Aorta (tissue), 5 donors: Measurements from ENCODE around the gene ZDHHC16. TPM values are rescaled to one million over a fixed set of nuclear protein-coding genes. Genes with fewer than 3 reads are reported as not detected.

Experiments
- ATAC-seq: fragments of 200-7000 bp; cut with Tn5 transposase; one replicate; pipeline ENCODE4 v1.9.1; 2022; ENCODE audit warnings: moderate library complexity; ENCODE audit not compliant: low FRiP score
- DNase-seq, 2 donors: peaks; one replicate each; pipeline ENCODE4 v3.0.0-alpha.2; 2020
- H3K27ac ChIP-seq, 2 donors: one replicate each; pipeline ENCODE4 v1.5.1; 2013; ENCODE audit warnings: low read length in 2 of 2, mild to moderate bottlenecking in 2 of 2, moderate library complexity in 2 of 2, control low read depth in 1 of 2, inconsistent platforms in 1 of 2, low read depth in 1 of 2
- H3K27me3 ChIP-seq, 2 donors: one replicate each; pipeline ENCODE4 v1.6.1; 2013; ENCODE audit warnings: control low read depth in 1 of 2, low read length in 1 of 2, mild to moderate bottlenecking in 1 of 2, moderate library complexity in 1 of 2; ENCODE audit not compliant: insufficient read depth in 2 of 2, control insufficient read depth in 1 of 2
- H3K36me3 ChIP-seq, 2 donors: one replicate each; pipeline ENCODE4 v1.6.1; 2013; ENCODE audit warnings: control low read depth in 1 of 2, low read length in 1 of 2, mild to moderate bottlenecking in 1 of 2; ENCODE audit not compliant: insufficient read depth in 2 of 2, control insufficient read depth in 1 of 2
- H3K4me1 ChIP-seq, 2 donors: one replicate each; pipeline ENCODE4 v1.6.1; 2013; ENCODE audit warnings: low read length in 2 of 2, control low read depth in 1 of 2, mild to moderate bottlenecking in 1 of 2, moderate library complexity in 1 of 2; ENCODE audit not compliant: insufficient read depth in 2 of 2, control insufficient read depth in 1 of 2
- H3K4me3 ChIP-seq, 2 donors: one replicate each; pipeline ENCODE4 v1.5.1; 2013; ENCODE audit warnings: low read length in 2 of 2, control low read depth in 1 of 2, mild to moderate bottlenecking in 1 of 2
- H3K9me3 ChIP-seq: one replicate; pipeline ENCODE4 v1.6.1; 2013; ENCODE audit warnings: mild to moderate bottlenecking, low read length; ENCODE audit not compliant: control insufficient read depth
- WGBS, 2 donors: extraction: QIAGEN DNeasy Blood & Tissue Kit; methylation state at CpG; one replicate each; pipeline ENCODE4 v1.1.7; 2013; 5-methylcytosine and 5-hydroxymethylcytosine counted together
- intact Hi-C, 2 donors: fragments of 100-400 bp; cut with DNase I; formaldehyde crosslinking; loops; one replicate each; pipeline versions ENCODE4 v1.14.2 to v1.15.0; 2022
- polyA plus RNA-seq, 2 donors: library from polyadenylated mRNA; stranded (reverse); fragments of 200-250 nt; gene quantifications; one replicate each; pipeline ENCODE4 v1.2.3, GENCODE V29; 2013
- total RNA-seq, 2 donors: library from RNA; stranded (reverse); fragmentation: NEBNext Ultra II Directional; extraction: Animal tissue kit (Norgen Biotek cat#: 25700); gene quantifications; one replicate each; pipeline ENCODE4 v1.2.1, GENCODE V29; 2021
- donor health status: healthy with polysubstance abuse.
- donor health status: Bipolar disorder and iron deficiency.
- donor health status: DM: no; HTN: no; CAD: no.
- donor health status: DM: no; HTN: no; CAD: no.
- donor health status: DM: yes; HTN: yes; CAD: no.

Gene ZDHHC16
- total and polyA plus RNA-seq, 4 donors: 17.8 to 35.6 (median 28.7) TPM

DNA sequence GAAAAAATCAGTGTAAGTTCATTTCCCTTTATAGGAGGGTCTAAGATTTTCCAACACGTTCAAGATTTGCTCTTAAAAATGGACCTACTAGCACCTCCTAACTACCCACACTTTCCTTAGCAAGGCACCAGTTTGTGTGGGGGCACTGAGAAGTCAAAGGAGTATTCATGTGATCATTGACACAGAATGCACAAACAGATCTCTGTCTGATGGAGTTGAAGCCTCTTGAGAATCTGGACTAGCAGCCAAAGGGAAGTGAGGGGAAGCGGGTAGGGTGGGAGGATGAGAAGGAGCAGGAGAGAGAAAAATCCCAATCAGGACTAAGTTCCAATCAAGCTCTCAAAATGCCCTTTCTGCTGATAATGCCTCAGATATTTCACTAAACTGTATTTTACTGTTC, 48.2 kb downstream of the ZDHHC16 start:
- 34 to 39% methylated on average over 2 of the region's 2 CpGs for WGBS, 2 donors
- Histone ChIP-seq H3K27me3 (no peaks in the 10 kb centered on the region), H3K36me3 (no peaks in the 10 kb centered on the region), H3K4me3 (no peak overlapping the region), H3K4me1 (peaks cover 0 to 7% of the 10 kb centered on the region in 2 donors), H3K27ac (peak overlapping the region in 1 of 2 donors; percentile 22), H3K9me3 (no peaks in the 10 kb centered on the region)
- DNase-seq (no peak), ATAC-seq (no peak)
- intact Hi-C loops: loop anchor here in 1 of 2 donors (10.0 kb wide), 1 partner anchor 49 kb away; the partner anchor contains the start of genes EXOSC1 and ZDHHC16

DNA sequence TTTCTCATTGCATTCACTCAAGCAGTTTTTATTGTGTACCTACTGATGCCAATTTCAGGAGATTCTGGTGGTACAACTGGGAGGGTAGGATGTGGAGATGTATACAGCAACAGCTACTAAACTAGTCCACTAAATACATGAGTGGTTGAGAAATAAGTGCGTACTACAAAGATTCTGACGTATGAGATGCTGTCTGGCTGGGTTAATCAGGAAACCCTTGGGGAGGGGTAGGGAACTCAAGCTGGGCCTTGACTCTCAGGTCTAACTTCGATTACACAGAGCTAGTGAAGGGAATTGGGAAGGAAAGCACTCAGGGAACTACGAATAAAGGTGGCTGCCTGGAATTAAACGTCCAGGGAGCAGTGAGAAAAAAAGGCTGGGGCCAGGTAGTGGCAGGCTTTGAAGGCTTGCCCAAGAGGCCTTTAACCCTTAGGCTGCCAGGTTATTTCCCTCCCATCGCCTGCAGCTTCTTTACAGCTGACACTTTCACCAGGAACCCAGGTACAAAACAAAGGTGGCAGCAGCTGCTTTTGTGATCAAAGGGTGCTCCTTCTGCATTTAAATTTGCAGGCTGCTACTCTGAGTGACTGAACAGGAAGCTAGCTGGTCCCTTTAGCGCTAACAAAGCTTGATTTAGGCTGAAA, 49.0 kb downstream of the ZDHHC16 start:
- intact Hi-C loops: loop anchor here in 1 of 2 donors (5.0 to 10.0 kb wide), 2 partner anchors 50 to 158 kb away; partner anchors contain the start of genes EXOSC1 and ZDHHC16
- Histone ChIP-seq H3K36me3 (no peaks in the 10 kb centered on the region), H3K4me1 (peaks cover 0 to 7% of the 10 kb centered on the region in 2 donors), H3K27me3 (no peaks in the 10 kb centered on the region), H3K27ac (peak overlapping the region; percentile 12 to 26), H3K9me3 (no peaks in the 10 kb centered on the region), H3K4me3 (no peak overlapping the region)
- WGBS, 2 donors: 30 to 33% methylated on average over 7 of the region's 7 CpGs
- no peak for DNase-seq
- no peak for ATAC-seq

DNA sequence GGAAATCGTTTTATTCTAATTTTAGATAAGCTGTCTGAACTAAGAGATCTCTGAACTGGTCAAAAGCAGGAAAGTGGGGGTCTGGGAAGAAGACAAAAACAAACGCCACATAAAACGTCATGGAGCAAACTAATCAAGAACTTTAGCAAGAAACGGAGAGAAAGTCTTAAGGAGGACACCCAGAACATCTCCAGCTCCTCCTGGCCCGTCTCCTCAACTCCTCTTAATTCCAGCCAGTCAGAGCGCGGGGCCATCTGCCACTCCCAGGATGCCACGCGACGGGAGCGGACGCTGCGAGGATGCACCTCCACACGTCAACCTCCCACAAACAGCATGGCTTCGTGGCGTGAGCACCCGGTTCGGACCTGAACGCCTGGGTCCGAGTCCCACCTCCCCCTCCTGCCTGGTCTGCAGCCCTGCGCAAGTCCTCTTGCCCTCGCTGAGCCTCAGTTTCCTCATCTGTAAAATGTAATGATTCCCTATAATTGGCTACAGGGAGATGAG, 51.6 kb downstream of the ZDHHC16 start:
- intact Hi-C loops: loop anchor here (2.0 to 10.0 kb wide), 4 partner anchors 43 to 160 kb away; partner anchors contain the start of genes EXOSC1 (in 1 of the 2) and ZDHHC16 (in 1 of the 2)
- H3K9me3 ChIP-seq: no peaks in the 10 kb centered on the region
- H3K4me3 ChIP-seq: peak overlapping the region; percentile 63 to 73
- ATAC-seq (peak; percentile 50), DNase-seq (peak; percentile 86 to 92)
- 0 to 1% methylated on average over 22 of the region's 22 CpGs for WGBS, 2 donors
- H3K27ac ChIP-seq: peak overlapping the region; percentile 36 to 85
- peaks cover 0 to 7% of the 10 kb centered on the region in 2 donors for H3K4me1 ChIP-seq
- no peaks in the 10 kb centered on the region for H3K27me3 ChIP-seq
- no peaks in the 10 kb centered on the region for H3K36me3 ChIP-seq

DNA sequence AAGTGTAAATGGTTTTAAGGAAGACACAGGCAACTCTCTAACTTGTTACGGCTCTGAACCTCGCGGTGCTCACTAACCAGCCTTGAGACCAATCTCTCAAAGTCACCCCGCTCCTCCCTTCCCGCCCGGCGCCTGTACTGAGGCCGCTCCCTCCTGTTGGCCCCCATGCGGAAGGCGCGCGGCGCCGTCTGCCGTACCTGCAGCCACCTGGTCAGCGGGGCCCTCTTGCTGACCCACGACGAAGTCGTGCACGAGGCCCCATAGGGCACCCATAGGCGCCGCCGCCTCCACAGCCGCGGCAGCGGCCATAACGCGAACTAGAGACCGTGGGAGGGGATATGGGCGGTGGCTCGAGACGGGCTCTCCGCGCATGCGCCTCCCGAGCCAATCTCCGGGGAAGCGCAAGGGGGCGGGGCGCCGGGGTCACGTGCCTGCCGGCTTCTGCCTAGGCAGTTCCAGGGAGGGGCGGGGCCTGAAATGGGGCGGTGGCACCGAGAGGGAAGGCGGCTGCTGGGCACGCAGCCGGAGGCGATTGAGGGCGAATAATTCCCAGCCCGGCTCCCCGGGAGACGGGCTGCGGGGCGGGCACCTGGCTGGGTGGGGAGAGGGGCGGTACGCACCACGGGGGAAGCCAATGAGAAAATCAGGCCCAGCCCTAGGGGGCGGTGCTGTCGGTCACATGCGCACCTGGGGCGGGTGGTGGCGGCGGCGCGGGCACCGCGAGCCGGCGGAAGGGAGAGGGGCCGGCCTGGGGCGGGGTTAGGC, 52.3 kb downstream of the ZDHHC16 start, which contains the start of gene MMS19:
Gene MMS19 (minus strand): TSS at position 347 of the 765 bp plus-strand sequence. CDS start 38 bp downstream, at position 309.
- 1% methylated on average over 61 to 73 of the region's 73 CpGs for WGBS, 2 donors
- Histone ChIP-seq H3K36me3 (no peaks in the 10 kb centered on the region), H3K9me3 (no peaks in the 10 kb centered on the region), H3K4me1 (peaks cover under 1 to 7% of the 10 kb centered on the region in 2 donors), H3K4me3 (peak within 1 kb of the TSS; percentile 65 to 73), H3K27me3 (no peaks in the 10 kb centered on the region), H3K27ac (peak within 1 kb of the TSS; percentile 36 to 85)
- peak; percentile 100 for DNase-seq
- peak; percentile 98 for ATAC-seq
- intact Hi-C loops: loop anchor here (2.0 to 10.0 kb wide), 4 partner anchors 43 to 161 kb away; partner anchors contain the start of genes EXOSC1 (in 1 of the 2) and ZDHHC16 (in 1 of the 2)

DNA sequence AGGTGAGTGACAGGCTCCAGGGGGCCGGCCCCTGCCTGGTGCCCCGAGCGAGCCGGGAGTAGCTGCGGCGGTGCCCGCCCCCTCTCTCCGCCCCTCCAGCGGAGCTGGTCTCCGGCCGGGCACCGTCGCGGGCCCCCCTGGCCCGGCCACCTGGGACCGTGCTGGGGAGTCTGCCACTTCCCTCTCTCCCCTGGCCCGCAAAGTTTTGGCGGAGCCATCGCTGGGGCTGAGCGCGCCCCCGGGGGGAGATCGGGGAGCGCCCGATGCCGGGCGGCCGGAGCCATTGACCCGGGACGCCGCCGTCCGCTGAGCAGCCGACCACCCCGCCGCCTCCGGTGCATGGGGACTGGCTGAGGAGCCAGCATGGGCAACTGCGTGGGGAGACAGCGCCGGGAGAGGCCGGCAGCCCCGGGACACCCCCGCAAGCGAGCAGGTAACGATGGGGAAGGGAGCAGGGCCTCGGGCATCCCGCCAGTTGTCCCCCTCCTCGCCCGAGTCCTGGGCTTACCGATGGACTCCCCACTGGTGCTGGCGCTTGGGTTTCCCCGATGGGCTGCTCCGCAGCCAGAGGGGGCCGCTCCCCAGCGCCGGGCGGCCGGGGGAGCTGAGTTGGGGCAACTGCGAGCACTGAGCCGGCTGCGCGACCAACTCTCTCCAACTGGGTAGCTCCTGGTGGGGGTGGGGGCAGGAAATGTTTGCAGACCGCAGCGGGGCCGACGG, 53.0 kb downstream of the ZDHHC16 start, which contains the start of gene UBTD1:
Gene UBTD1 (plus strand): TSS at position 84 of the 720 bp plus-strand sequence. CDS start 280 bp downstream, at position 364.
- peak; percentile 26 for ATAC-seq
- Histone ChIP-seq H3K4me1 (peaks cover 1 to 7% of the 10 kb centered on the region in 2 donors), H3K27me3 (no peaks in the 10 kb centered on the region), H3K4me3 (peak within 1 kb of the TSS; percentile 65 to 73), H3K9me3 (no peaks in the 10 kb centered on the region), H3K36me3 (no peaks in the 10 kb centered on the region), H3K27ac (peak within 1 kb of the TSS; percentile 36 to 85)
- peak; percentile 74 to 87 for DNase-seq
- intact Hi-C loops: loop anchor here (2.0 to 10.0 kb wide), 4 partner anchors 42 to 162 kb away; partner anchors contain the start of genes EXOSC1 (in 1 of the 2) and ZDHHC16 (in 1 of the 2)
- WGBS, 2 donors: 1% methylated on average over 46 to 66 of the region's 66 CpGs

DNA sequence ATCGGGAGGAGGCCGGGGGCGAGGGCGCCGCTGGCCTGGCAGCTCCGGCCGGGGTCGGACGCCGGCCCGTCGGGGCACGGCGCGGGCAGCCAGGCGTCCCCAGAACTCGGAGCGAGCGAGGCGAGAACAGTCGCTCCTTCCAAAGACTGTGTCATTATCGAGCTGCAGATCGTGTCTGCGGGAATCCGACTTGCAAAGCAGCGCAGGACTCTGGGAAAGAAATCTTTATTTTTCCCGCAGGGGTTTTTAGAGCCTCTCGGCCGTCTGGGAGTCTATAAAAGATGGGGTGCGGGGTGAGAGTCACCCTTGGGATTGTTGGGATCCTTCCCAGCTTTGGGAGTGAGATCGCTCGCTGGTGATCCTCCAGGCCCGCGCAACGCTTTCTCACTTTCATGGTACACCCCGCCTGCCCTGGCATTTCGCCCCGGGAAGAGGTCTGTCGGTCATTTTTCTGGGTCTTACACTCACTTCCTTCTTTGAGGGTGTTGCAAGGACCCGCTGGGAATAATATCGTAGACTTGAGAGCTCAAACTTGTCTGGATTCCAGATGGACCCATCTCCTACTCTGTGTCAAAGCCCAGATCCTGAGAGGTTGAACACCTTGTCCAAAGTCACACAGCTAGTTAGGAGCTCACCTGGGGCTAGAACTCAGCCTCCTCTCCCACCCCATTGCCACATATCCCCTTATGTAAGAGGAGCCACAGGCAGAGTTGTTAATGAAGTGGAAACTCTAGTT, 53.8 kb downstream of the ZDHHC16 start:
- ATAC-seq: no peak
- Histone ChIP-seq H3K4me3 (peak overlapping the region; percentile 55 to 65), H3K4me1 (peaks cover 1 to 7% of the 10 kb centered on the region in 2 donors), H3K9me3 (no peaks in the 10 kb centered on the region), H3K27me3 (no peaks in the 10 kb centered on the region), H3K36me3 (no peaks in the 10 kb centered on the region), H3K27ac (peak overlapping the region in 1 of 2 donors; percentile 82)
- 0 to 1% methylated on average over 40 to 41 of the region's 41 CpGs for WGBS, 2 donors
- intact Hi-C loops: loop anchor here (2.0 to 10.0 kb wide), 4 partner anchors 41 to 162 kb away; partner anchors contain the start of genes EXOSC1 (in 1 of the 2) and ZDHHC16 (in 1 of the 2)
- peak; percentile 82 to 91 for DNase-seq

DNA sequence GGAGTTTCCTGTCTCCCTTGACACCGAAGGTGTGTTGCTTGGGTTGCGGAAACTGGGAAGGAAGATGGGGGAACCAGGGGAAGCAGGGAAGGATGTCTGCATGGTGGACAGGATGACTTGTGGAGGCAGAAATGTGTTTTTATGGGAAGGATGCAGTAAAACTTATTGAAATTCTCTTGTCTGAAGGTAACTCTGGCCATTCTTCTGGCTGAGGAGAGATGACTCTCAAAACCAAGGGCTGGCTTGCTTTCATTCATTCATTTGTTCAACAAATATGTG, 54.3 kb downstream of the ZDHHC16 start:
- no peak for DNase-seq
- Histone ChIP-seq H3K27me3 (no peaks in the 10 kb centered on the region), H3K27ac (no peak overlapping the region), H3K9me3 (no peaks in the 10 kb centered on the region), H3K4me1 (peaks cover 1 to 5% of the 10 kb centered on the region in 2 donors), H3K36me3 (no peaks in the 10 kb centered on the region), H3K4me3 (peak overlapping the region in 1 of 2 donors; percentile 65)
- ATAC-seq: no peak
- intact Hi-C loops: no loop called here
- 83 to 84% methylated on average over 2 of the region's 2 CpGs for WGBS, 2 donors
